Measurements from ENCODE around the gene CCND2. TPM values are rescaled to one million over a fixed set of nuclear protein-coding genes. Genes with fewer than 3 reads are reported as not detected.

Gene CCND2
- total and polyA plus RNA-seq, 2 of the 4 experiments (the other 2 are of a cell fraction) = 1.1 to 2.3 TPM

- intact Hi-C loops (cut with micrococcal nuclease) = no loop called here
- POLR2A ChIA-PET (ENCODE audit: unreplicated experiment) = no interaction called here
- H3K9me1 ChIP-seq (ENCODE audit: insufficient read depth, low read length) = no peaks in the 10 kb centered on the region
- TF ChIP-seq RAD21 (IDR thresholded peaks at IDR 0.05; ENCODE audit: low read length) (no peak), POLR2A (IDR thresholded peaks at IDR 0.05; ENCODE audit: low read depth, low read length) (no peak), SMC3 (IDR thresholded peaks at IDR 0.05; ENCODE audit: low read depth, low read length) (no peak), CHD1 (IDR thresholded peaks at IDR 0.05; ENCODE audit: low read depth, low read length) (no peak), NFE2L2 (IDR thresholded peaks at IDR 0.05; ENCODE audit: low read depth, low read length) (no peak), MAZ (IDR thresholded peaks at IDR 0.05; ENCODE audit: borderline replicate concordance, low read depth, low read length) (no peak), BHLHE40 (IDR thresholded peaks at IDR 0.05; ENCODE audit: low read depth, low read length) (no peak), CTCF (conservative IDR thresholded peaks at IDR 0.05; ENCODE audit: low read depth, low read length) (no peak), ELK1 (IDR thresholded peaks at IDR 0.05; ENCODE audit: borderline replicate concordance, low read depth, low read length) (no peak), MXI1 (IDR thresholded peaks at IDR 0.05; ENCODE audit: borderline replicate concordance, low read depth, low read length) (no peak), FOS (IDR thresholded peaks at IDR 0.05; ENCODE audit: low read depth, low read length) (no peak), USF2 (IDR thresholded peaks at IDR 0.05; ENCODE audit: low read depth, low read length) (no peak), RCOR1 (IDR thresholded peaks at IDR 0.05; ENCODE audit: insufficient replicate concordance, low read length) (no peak), MAFK (IDR thresholded peaks at IDR 0.05; ENCODE audit: low read depth, low read length) (no peak)
Measured at GRCh38 chr12:4287325-4288211, 14.0 kb downstream of the CCND2 start.

More at GRCh38 chr12:4287325-4288211, 14.0 kb downstream of the CCND2 start:
- H2AK9ac ChIP-seq (replicated peaks; ENCODE audit: low read depth, low read length, poor library complexity) = no peak overlapping the region
- no peak overlapping the region for H3K4ac ChIP-seq (ENCODE audit: low read depth, low read length)
- no peak overlapping the region for H2AK5ac ChIP-seq (ENCODE audit: low read depth, low read length)
- H3K23ac ChIP-seq (ENCODE audit: low read depth, low read length) = no peak overlapping the region
- CTCF ChIA-PET = interaction anchor here (1.6 kb wide), 1 partner anchor 11 kb away, joined by 6 read pairs; no protein-coding TSS in a partner anchor
- no peak overlapping the region for H2BK20ac ChIP-seq (ENCODE audit: low read depth, low read length)
- no peak overlapping the region for H3K27ac ChIP-seq (ENCODE audit: insufficient read depth, low read length)
- no peaks in the 10 kb centered on the region; the same call in 1 of the 2 replicates for H3K27me3 ChIP-seq (ENCODE audit: control insufficient read depth, insufficient read depth, low read length)
- H4K5ac ChIP-seq (ENCODE audit: low read depth, low read length) = no peak overlapping the region
- H4K8ac ChIP-seq (ENCODE audit: low read depth in 2 of 2, low read length in 2 of 2) = no peak overlapping the region
- no peaks in the 10 kb centered on the region for H3K79me1 ChIP-seq (ENCODE audit: low read depth in 1 of 2, low read length in 2 of 2)
- H2BK15ac ChIP-seq (ENCODE audit: low read depth, low read length) = no peak overlapping the region
- in situ Hi-C loops (cut with MboI; ENCODE audit: low sequenced_read_pairs) = loop anchor here (5.0 kb wide), 1 partner anchor 295 kb away; no protein-coding TSS in a partner anchor
- no peak overlapping the region for H2BK120ac ChIP-seq (ENCODE audit: low read depth, low read length)
- no peak overlapping the region for H2AFZ ChIP-seq (replicated peaks; ENCODE audit: low read length, poor library complexity)
- H3K36me3 ChIP-seq (ENCODE audit: control insufficient read depth, insufficient read depth, low read length) = no peaks in the 10 kb centered on the region; the same call in 1 of the 2 replicates
- no peak for ATAC-seq (ENCODE audit: low read depth)
- no peak overlapping the region for H4K91ac ChIP-seq (ENCODE audit: insufficient read depth, low read depth, low read length)
- H3K4me1 ChIP-seq (ENCODE audit: control insufficient read depth, insufficient read depth, low read length) = no peaks in the 10 kb centered on the region
- H4K20me1 ChIP-seq (ENCODE audit: insufficient read depth, low read length) = no peaks in the 10 kb centered on the region
- H2BK5ac ChIP-seq (ENCODE audit: low read depth, low read length, poor library complexity, severe bottlenecking) = no peak overlapping the region
- no peak overlapping the region for H3K4me3 ChIP-seq (ENCODE audit: insufficient read depth, low read depth, low read length)
- no peak for DNase-seq
- no peak overlapping the region for H3K14ac ChIP-seq (replicated peaks; ENCODE audit: low read depth, low read length)
- no peak overlapping the region for H3K56ac ChIP-seq (ENCODE audit: extremely low read depth, insufficient read depth, low read length)
- H3K9ac ChIP-seq (ENCODE audit: low read depth, low read length) = no peak overlapping the region
- BruUV-seq (replicated peaks) = no TSS peak
- no peak overlapping the region for H3K4me2 ChIP-seq (ENCODE audit: low read depth, low read length)
- no peak overlapping the region for H3K18ac ChIP-seq (ENCODE audit: low read depth, low read length)
- 8% methylated on average over 2 of the region's 18 CpGs; no CpG with 5 or more reads in 1 of the 2 experiments for WGBS, 2 experiments (ENCODE audit: extremely low coverage in 2 of 2, insufficient read length in 1 of 2)
- dilution Hi-C loops (cut with HindIII; ENCODE audit: low sequenced_read_pairs, unreplicated experiment) = no loop called here
- no peaks in the 10 kb centered on the region for H3K9me3 ChIP-seq (ENCODE audit: control insufficient read depth, insufficient read depth, low read length)

All from IMR-90 (cell line).